8988T (cell line): Measurements from ENCODE around the gene SPAG9.

ENCODE experiments used
- DNase-seq: peaks from one replicate; pipeline ENCODE4 v3.0.0; 2011

SPAG9 gene

DNA sequence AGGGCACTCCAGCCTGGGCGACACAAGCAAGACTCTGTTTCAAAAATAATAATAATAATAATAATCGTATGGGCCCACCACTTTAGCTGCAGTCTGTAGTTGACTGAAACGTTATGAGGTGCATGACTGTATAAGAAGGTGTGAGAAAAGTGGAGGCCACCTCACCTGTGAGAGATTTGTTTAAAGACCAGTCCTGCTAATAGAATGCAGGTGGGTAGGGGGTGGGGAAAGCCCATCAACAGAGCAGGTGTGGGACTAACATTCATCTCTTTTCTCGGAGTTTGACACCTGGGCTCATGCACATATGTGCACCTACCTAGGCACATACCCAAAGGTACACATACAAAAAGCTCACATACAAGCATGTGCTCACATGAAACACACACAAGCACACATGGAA lies 186.5 kb downstream of the SPAG9 start:
- DNase-seq = no peak

DNA sequence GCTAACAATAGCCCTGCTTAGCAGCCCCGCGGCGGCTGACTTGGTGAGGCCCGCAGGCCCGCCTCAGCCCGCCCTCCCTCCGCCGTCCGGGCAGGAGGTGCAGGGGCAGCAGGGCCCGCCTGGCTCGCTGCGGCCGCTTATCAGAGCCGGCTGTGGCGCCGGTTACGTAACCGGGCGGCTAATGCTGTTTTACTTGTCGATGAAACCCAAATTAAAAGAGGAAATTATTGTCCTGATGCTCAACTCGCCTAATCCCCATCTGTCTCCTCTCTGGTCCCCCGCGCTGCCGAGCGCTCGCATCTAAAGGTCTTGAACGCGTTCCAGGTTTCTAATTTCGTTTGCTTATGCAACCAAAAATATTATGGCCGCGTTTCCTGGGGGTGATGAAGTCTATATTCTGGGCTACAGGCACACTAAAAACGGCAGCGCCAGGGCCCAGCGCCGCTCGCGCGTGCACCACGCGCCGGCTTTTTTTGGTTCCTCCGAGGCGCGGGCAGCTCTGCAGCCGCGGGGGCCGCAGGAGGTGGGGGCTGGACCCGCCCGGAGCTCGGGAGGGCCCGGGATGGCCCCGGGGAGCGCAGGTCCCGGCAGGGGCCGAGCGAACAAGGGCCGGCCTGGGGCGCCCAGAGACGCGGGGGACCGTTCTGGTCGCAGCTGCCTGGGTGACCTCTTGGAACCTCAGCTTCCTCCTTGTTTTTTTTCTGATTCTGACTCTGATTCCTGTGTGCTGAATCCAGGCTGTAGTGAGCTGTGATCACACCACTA lies 189.3 kb downstream of the SPAG9 start:
- DNase-seq = no peak

DNA sequence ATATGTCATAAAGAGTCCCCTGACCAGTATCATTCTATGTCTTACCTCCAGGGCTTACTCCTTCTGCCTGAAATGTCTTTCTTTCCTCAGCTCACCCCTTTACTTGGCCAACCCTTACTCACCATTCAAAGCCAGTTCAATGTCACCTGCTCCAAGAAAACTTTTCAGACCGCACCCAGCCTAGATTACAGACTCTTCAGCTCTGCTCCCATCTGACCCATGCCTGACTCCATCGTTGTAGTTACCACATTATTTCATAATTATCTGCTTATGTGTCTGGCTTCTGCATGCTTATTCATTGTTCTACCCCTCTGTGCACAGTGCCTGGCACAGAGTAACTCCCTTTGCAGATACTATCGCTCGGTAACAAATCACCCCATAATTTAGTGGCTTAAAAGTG lies 192.0 kb downstream of the SPAG9 start:
- DNase-seq = no peak

DNA sequence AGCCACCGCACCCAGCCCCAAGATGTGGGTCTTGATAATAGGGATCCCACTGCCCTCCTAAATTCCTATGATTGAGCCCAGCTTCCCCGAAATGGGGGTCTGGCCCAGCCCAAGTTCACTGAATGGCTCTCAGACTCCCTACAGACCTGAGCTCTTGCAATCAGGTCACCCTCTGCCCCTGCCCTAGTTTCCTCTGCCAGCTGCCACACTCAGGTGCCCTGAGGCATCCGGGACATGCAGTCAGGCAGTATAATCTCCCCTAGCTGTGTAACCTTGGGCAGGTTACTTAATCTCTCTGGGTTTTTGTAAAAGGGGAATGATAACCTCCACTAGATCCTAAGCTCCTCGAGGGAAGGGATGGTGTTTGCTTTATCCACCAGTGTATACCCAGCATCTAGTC lies 193.4 kb downstream of the SPAG9 start:
- no peak for DNase-seq

DNA sequence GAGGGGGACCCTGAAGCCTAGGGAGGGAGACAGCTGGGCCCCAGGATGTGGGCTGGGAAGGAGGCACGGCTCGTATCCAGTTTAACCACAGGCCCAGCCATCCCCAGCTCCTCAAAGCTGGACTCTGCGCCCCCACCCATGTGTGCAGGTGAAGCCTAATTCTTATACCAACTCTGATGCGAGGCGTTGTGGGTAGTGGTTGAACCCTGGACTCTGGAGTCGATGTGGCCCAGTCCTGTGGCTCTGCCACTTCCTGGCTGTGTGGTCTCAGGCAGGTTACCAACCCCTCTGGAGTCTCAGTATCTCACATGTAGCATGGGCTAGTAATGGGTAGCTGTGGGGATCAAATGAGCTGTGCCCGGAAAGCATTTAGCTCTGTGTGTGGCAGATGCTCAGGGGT lies 194.1 kb downstream of the SPAG9 start:
- no peak for DNase-seq

DNA sequence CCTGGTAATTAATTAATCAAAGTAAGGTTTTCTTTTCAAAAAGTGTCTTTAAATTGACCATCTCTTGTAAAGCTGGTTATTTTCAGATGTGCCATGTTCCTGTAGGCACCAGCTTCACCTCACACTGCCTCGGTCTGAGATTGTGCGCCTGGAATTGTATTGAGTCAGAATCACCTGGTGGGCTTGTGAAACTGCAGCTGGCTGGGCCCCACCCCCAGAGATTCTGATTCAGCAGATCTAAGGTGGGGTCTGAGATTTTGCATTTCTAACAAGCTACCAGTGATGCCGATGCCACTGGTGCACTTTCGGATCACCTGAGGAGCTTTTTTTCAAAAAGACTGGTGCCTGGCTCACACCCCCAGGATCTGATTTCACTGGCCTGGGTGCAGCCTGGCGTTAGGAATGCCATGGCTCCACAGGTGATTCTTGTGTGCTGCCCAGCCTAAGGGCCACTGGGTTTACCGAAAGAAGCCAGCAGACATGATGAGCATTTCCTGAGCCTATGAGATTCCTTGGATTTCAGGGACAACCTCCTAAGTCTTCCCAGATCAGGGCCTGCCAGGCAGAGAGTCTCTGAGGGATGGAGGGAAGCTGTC lies 195.3 kb downstream of the SPAG9 start:
- DNase-seq = no peak

DNA sequence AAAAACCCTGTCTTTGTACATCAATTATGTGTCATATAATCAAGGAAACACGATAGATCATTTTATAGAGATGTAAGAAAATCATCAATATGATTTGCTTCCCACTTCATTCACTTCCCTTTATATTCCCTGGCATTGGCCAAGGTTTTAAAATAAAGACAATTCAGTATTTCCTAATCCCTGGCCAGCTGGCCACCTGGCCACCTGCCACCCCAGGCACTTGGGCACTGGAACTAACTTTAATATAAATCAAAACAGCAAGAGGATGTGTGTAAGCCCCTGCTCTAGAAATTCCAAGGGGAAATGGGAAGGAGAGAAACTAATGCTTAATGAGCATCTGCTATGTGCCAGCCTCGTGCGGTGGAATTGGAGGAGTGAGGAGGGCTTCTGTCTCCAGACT lies 195.9 kb downstream of the SPAG9 start:
- no peak for DNase-seq

DNA sequence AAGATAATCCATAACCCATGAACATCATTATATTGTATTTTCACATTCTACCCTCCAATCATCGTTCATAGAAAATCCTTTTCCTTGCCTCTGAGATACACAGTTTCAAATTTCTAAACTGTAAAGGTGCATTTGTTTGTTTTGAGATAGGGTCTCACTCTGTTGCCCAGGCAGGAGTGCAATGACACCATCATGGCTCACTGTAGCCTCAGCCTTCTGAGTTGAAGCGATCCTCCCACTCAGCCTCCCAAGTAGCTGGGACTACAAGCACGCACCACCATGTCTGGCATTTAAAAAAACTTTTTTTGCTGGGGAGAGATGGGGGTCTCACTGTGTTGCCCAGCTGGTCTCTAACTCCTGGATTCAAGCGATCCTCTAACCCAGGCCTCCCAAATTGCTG lies 196.4 kb downstream of the SPAG9 start:
- no peak for DNase-seq

DNA sequence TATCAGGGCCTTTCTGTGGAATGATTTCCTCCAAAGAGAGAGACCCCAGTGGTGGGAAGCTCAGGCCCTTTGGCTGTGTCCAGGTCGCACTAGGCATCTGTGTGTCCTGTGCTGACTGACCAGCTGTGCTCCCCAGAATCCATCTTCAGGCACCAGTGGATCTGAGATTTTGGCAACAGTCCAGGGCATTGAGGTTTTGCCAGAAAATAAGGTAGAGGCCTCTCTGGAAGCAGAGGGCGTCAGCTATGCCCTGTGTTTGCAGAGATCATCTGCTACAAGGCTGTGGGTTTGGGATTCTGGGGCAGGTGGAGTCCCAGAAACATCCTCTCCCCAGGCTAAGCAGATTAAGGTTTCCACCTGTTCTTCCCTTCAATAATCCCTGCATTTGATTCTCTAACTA lies 197.1 kb downstream of the SPAG9 start:
- no peak for DNase-seq

DNA sequence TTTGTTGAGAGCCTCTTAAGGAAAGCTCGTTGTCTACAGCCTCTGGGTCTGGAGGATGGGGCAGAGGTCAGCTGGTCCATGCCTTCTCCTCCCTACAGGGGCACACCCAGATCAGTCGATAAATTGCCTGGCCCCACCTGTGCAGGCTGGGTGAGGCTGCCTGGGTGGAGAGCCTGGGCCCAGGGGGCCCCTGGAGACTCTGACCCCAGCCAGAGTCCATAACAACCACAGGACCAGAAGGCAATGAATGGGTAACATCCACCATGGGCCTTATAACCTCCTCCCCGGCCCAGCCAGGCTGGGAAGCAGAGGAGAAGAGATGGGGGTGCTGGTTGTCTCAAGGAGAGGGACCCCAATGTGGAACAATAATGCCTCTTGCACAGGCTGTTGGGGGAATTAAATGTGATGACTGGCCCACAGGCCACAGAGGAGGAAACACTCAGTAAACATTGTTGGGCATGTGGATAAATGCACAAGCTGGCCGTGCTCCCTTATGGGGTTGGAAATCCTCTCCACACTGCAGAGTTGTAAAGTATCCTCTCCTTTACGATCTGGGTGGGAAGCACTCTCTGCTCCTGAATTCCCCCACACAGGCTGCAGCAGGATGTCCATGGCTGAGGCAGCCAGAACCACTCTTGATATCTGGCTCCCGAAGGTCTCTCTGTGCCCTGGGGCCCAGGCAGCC lies 197.8 kb downstream of the SPAG9 start:
- DNase-seq = no peak

DNA sequence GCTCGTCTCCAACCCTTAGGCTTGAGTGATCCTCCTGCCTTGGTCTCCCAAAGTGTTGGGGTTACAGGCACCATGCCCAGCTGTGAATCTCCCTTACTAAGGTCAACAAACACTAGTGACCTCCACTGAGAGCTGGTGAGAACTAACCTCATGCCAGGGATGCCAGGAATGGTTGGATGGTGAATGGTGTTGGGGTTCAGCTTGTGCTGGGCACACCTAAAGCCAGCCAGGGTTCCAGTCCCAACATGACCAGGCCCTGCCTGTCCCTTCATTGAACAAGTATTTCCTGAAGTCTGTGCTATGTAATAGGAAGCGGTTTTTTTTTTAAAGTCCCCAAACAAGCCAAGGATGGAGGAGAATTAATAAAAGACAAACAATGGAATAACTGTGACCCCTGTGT lies 198.6 kb downstream of the SPAG9 start:
- no peak for DNase-seq

DNA sequence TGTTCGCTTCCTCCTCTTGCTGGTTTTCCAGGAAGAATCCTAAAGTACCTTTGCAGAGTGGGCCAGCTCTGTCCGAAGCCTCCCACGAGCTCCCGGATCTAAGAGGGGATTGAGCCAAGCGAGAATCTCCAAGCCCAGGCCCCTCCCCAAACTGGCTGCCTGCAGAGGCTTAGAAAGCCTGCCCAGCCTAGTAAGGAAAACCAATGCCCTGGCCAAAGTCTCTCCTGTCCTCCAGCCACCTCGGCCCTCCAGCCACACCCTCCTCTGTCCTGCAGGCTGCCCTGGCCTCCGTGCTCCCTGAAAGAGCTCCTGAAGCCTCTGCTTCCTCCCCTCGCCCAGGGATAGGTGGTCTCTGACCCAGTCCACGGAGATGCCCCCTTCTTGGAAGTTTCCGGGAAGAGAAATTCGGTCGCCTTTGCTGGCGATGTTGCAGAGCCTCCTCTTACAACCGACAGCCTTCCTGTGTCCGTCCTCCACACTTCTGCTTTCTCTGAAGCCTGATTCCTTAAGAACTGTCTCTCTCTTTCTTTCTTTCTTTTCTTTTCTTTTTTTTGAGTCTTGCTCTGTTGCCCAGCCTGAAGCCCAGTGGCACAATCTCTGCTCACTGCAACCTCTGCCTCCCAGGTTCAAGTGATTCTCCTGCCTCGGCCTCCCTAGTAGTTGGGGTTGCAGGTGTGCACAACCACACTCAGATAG lies 199.6 kb downstream of the SPAG9 start:
- no peak for DNase-seq

DNA sequence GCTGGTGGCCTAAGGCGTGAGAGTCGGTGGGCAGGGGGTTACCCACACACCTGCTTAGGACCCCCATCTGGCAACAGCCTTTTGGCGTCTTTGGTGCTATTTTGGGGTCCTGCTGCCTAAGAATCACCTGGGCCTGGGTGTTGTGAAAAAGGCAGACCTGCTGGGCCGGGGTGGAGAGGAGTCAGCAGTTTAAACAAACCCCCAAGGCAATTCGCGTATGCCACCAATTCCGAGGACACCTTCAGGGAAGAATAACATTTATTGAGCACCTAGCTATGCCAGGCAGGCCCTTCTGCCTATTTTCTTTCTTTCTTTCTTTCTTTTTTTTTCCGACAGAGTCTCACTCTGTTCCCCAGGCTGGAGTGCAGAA lies 200.6 kb downstream of the SPAG9 start:
- DNase-seq = no peak

DNA sequence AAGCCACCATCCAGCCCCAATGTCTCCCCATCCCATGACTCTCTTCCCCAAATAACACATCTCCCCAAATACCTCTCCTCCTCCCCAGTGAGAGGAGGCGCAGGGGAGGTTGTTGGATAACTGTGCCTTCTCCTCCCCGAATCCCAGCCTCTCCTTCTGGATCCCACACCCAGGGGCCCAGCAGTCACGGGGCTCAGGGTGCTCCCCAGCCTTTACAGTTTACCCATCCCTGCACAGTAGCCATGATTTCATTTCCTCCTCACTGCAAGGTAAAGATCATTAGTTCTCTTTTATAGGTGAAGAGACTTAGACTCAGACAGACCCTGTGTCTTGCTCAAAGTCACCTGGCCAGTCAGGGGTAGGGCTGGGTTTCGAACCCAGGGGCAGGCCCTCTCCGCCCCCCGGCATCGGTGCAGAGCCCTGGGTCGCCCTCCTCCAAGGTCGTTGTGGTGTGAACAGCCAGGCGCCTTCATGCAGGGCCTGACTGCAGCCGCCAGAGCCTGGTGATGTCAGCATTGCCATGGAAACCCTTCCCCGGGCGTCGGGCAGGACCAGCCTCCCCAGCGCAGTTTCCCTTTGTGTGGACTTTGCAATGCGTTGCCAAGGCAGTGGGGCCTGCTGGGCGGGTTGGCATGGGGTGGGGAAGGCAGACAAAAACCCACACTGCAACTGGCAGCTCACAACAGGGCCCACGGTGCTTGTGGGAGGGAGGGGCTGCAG lies 201.2 kb downstream of the SPAG9 start:
- DNase-seq = no peak

DNA sequence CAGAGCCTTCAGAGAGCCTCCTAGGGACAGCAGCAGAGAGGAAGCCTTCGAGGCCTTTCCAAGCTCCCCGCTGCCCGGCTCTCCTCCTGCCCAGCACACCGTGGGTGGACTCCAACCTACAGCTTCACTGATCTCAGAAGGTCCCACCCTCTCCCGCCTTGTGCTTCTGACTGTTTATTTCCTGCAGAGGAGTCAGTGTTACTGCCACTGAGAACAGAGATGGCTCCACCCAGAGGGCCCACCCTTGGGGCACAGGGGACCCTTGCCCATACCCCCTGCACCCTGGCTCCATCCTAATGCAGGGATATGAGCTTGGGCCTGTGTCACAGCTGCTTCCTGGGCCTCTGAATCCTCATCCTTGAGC lies 201.8 kb downstream of the SPAG9 start:
- no peak for DNase-seq

DNA sequence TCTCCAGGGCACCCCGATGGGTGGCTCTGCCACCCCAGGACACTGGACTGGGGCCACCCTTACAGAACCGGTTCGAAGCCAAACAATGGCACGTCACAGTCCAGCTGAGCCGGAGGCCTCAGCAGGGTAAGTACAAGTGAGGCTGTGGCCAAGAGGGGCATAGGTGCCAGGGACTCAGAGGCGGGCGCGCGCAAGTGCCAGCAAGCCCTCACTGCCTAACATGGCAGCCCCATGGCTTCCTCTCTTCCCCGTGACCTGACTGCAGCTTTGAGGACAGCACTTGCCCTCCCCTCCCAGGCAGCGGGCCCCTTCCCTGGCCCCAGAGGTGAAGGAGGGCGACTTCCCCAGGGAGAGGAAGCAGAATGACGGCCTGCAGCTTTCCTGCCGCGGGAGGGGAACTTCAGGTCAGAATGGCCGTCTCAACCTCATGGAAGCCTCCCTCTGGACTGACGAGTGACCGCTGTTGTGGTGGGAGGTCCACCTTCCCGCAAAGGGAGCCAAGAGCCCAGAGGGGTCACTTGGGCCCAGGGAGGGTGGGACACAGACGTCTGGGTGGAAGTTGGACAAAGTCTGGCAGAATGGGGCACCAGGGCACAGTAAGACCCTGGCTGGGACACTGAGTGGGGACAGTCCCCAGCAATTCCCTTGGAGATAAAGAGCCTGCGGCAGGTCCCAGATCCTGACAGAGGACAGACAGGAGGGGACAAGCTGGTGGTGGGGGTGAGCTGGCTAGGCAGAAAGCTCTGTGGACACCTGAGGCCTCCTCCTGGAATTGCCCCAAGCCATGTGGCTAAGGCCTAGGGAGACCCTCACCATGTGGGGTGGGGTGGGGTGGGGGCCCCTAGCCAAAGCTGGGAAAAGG lies 202.4 kb downstream of the SPAG9 start:
- DNase-seq = no peak

DNA sequence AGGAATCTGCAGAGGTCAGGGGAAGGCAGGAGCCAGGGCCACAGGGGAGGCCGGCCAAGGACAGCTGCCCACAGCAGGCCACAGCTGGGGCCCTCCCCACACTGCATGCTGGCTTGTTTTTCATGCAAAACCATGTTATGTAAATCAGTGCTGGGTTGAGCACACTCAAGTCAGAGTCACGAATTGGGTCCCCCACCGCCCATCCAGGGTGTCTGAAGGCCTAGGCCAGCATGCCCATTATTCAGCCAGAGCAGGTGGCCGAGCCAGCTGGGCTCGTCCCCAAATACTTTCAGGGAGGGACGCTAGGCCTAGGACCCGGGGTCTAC lies 203.3 kb downstream of the SPAG9 start:
- DNase-seq = no peak

DNA sequence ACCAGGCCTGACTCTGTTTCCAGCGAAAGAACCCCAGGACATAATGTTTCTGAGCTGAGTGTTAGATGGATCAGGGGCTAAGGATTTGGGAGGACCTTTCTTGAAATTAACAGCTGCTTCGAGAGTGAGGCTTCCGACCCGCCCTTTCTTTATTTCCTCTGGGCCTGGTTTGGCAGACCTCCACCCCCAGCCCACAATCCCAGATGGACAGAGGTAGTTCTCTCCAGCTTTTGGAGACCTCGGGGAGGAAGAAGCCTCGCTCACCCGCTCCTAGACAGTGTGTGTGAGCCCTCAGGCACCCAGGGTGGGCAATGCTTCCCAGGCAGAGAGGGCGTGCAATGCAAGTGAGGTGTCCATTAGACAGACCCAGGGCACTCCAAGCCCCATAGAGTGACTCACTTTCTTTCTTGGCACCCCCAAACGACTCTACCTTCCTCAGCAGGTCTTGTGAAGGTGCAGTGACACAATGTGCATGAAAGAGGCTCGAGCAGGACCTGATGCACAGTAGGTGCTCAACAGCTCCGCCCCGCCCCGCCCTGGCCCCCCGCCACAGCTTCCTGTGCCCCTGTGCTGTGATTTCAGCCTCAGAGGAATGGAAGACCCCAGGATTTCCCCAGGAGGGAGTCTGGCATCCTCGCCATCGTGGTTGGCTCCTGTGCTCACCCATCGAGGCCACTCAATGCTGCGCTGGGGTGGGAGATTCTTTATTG lies 203.8 kb downstream of the SPAG9 start:
- no peak for DNase-seq

DNA sequence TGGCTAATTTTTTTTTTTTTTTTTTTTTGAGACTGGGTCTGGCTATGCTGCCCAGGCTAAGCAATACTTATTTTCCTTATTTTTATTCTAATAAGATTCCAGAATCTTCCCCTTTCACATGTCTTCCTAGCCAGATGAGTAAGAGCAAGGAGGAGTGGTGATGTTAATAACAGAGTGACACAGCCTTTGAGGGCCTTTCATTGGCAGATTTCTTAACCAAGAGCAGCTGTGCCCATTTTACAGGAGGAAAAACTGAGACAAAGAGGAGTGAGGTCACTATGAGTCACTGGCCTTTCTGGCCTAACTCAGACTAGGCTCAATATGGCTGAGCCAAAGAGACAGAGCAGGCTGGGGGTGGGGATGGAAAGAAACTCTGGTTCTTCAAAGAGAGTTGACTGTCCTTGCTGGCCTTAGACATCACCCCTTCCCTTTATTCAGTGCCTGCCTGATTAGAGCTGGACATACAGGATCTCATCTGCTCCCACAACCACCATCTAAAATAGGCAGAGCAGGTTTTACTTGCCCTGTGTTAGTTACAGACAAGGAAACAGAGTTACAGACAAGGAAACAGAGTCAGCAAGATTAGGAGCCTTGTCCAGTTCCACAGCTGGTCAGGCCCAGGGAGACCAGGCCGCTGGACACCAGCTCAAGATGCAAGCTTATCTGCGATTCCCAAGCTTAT lies 204.5 kb downstream of the SPAG9 start:
- DNase-seq = no peak

DNA sequence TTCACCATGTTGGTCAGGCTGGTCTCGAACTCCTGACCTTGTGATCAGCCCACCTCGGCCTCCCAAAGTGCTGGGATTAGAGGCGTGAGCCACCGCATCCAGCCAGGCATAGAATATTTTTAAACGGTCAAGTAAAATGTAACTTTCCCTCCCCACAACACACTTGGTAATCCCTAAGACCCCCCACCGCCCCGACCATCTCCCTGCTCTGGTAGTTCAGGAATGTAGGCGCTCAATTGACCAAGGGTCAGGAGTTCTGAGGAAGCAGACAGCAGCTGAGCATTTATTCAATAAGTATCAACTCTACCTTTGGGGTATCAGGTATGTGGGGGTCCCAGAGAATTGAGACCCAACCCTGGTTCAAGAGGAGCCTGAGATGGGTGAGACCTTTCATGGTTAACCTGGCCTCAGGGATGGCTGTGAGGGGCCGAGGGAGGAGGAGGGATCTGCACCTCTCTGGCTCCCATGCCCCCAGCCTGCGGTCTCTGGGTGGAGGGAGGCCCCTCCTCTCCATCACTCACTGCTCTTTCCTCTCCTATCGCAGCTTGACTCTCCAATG lies 206.1 kb downstream of the SPAG9 start:
- DNase-seq = no peak

DNA sequence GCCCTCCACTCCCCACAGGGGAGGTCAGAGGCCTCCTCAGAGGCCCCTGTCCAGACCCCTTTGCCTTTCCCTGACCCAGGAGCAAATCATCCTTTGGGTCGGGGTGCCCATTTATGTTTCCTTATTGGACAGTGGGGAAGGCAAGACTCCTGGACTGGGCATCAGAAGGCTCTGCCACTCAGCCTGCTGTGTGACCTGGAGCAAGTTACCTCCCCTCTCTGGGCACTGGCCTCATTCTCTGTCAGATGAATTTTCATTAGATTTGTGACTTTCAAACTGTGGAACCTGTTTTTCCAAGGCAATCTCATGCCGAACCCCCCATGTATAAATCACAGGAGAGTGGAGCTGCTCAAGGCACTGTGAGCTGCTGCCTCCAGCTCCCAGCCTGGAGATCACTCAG lies 207.5 kb downstream of the SPAG9 start:
- DNase-seq = no peak
